ENCODE results near the gene CELA3B.
"Not testable (repeated sequence)": the region's sequence is repeated elsewhere in the genome, so short reads cannot be mapped to it uniquely, and the experiment has no call there.

Gene CELA3B

DNA sequence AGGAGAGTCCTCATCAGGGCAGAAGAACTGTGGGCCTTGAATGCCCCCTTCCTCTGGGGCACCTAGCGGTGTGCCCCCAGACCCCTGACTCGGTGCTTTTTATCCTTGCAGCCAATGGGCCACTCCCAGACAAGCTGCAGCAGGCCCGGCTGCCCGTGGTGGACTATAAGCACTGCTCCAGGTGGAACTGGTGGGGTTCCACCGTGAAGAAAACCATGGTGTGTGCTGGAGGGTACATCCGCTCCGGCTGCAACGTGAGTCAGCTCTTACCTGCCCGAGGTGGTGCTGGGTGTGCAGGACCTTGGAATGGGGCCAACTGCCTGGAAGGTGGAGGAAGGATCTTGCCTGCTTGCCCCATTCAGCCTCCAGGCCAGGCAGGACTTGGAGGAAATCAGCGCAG lies 30.4 kb downstream of the CELA3B start:
- not testable (repeated sequence) for DNase-seq (ENCODE audit: low spot score)

DNA sequence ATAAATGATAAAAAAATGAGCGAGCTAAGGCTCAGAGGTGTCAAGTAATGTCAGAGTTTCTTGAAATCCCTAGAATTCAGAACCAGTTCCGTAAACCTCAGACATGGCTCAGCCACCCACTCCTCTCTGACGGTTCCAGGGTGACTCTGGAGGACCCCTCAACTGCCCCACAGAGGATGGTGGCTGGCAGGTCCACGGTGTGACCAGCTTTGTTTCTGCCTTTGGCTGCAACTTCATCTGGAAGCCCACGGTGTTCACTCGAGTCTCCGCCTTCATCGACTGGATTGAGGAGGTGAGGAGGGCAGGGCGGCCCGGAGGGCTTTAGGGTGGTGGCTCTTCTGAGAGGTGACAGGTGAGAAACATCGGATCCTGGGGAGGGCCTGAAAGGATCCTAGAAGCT lies 32.7 kb downstream of the CELA3B start:
- not testable (repeated sequence) for DNase-seq (ENCODE audit: low spot score)

DNA sequence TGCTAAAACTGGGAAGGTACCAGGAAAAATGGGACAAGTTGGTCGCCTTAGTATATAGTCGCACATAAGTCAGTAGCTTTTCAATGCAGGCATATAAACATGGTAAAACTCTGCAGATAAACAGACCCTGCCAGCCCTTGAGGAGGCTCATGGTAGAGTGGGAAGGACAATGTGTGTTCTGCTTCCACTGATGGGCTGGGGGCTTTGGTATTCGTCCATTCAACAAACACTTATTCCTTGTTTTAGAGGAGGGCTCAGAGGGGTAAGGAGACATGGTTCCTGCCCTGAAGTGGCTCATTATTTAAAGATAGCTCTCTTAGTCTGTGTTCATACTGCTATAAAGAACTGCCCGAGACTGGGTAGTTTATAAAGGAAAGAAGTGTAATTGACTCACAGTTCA lies 35.9 kb downstream of the CELA3B start:
- DNase-seq (ENCODE audit: low spot score): not testable (repeated sequence)

DNA sequence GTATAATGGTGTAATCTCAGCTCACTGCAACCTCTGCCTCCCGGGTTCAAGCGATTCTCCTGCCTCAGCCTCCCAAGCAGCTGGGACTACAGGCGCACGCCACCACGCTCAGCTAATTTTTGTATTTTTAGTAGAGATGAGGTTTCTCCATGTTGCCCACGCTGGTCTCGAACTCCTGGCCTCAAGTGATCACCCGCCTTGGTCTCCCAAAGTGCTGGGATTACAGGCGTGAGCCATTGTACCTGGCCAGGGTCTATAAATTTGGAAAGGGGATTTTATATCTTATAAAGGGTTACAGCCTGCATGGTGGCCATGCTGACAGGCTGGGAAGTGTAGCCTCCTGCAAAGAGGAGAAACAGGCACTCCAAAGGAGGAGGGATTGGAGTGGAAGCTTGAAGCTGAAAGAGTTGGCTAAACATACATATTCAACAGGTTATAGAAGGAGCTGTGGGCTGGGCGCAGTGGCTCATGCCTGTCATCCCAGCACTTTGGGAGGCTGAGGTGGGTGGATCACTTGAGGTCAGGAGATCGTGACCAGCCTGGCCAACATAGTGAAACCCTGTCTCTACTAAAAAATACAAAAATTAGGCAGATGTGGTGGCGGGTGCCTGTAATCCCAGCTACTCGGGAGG lies 37.9 kb downstream of the CELA3B start:
- DNase-seq (ENCODE audit: low spot score): not testable (repeated sequence)

DNA sequence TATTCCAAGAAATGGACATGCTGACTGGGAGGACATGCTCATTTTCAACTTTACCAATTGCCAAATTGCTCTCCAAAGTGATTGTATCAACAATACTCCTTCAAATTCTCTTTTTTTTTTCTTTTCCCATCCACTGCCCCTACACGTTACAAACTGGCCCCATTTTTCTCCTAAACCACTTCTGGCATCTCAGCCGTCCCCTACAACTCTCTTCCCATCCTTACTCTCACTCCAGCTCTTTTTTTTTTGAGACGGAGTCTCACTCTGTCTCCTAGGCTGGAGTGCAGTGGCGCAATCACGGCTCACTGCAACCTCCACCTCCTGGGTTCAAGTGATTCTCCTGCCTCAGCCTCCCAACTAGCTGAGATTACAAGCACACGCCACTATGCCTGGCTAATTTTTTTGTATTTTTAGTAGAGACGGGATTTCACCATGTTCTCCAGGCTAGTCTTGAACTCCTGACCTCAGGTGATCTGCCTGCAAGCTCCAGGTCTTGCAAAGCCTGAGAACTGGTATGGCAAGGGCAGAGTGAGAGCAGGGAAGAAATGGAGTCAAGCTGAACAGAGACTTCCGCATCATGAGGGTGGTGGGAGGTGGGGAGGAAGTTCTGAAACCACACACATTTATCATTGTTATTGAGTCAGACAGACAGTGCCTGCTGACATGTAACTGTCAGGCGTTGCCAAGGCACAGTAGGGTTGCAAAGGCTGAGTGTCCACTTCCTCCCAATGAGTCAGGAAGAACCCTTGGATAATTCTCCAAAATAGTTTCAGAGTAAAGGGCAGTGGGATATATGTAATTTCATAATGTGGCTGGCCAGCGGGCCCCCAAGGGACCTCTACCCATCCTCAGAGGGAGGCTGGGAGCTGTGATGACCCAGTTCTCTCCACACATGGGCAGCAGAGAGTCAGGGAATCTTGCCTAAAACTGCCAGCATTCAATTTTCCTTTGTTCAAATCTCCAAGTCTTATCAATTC lies 42.0 kb downstream of the CELA3B start:
- DNase-seq (ENCODE audit: low spot score): peak; percentile 79

DNA sequence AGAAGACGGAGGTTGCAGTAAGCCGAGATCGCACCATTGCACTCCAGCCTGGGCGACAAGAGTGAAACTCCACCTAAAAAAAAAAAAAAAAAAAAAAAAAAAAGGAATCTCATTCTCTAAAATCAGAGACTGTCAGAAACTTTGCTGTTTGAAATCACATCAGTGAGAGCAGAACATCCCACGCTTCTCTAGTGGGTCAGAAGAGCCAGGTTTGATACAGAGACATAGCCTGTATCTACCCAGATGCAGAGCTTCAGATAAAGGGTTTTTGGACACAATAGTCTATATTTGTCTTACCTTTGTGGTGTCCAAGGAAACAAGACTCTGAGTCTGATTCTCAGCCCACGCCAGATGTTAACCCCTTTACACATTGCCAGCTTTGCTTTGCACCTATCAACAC lies 44.2 kb downstream of the CELA3B start:
- no peak for DNase-seq (ENCODE audit: low spot score)

DNA sequence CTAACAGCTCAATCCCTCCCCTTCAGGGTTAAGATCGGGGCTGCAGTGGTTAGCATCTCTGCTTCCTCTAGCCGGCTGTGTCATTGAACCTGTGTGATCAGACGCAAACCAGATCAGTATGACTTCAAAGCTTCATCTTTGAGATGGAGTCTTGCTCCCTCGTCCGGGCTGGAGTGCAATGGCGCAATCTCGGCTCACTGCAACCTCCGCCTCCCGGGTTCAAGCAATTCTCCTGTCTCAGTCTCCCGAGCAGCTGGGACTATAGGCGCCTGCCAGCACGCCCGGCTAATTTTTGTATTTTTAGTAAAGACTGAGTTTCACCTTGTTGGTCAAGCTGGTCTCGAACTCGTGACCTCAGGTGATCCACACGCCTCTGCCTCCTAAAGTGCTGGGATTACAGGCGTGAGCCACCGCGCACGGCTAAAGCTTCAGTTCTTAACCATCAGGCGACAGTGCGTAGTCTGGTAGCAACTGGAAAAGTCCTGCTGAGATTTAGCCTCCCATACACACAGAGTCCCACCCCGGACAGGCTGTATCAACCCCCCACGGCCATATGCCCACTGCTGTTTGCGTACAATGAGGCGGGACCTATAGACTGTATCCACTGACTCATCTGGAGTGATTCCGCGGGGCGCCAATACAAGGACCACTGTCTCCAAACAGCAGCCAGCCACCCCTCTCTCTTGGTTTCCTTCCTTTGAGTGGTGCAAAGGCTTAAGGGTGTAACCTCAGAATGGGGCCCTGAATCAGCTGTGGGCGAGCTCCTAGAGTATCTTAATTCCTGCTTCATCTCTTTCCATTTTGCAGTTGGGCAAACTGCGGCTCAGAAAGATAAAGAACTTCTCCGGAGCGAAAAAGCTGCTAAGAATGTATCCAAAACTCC lies 47.9 kb downstream of the CELA3B start:
- DNase-seq (ENCODE audit: low spot score): peak; percentile 69

DNA sequence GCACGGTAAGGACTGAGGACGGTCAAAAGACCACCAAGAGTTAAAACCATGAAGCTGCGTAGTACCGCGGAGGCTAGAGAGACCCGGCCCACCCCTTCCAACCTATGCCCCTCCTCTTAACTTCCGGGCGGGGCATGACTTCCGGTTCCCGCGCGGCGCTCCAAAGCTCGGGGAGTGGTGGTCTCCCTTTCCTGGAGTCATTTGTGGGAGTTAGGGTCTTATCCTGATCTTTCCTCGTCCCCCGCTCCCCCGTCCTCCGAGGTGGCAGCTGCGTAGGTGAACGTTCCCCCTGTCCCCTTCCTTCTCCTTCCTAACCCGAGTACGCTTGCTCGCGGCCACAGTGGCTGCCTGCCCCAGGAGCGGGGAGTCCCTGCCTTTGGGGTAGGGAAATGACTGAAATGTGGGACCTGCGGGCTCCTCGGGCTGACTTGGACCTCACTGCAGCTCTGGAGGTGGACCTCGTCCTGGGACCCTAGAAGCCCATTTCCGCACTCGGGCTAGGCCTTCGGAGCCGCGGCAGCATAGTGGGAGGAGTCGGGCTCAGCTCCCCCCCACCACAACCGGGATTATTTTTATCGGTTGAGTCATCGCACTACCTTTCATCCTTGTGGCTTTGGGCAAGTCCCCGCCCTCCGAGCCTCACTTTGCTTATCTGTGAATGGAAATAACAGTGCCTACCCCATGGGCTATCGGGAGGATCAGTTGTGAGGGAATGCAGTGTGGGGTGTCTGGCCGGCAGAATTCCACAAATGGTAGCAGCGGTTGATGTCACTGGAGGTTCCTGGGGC lies 48.7 kb downstream of the CELA3B start:
- peak; percentile 92 for DNase-seq (ENCODE audit: low spot score)

DNA sequence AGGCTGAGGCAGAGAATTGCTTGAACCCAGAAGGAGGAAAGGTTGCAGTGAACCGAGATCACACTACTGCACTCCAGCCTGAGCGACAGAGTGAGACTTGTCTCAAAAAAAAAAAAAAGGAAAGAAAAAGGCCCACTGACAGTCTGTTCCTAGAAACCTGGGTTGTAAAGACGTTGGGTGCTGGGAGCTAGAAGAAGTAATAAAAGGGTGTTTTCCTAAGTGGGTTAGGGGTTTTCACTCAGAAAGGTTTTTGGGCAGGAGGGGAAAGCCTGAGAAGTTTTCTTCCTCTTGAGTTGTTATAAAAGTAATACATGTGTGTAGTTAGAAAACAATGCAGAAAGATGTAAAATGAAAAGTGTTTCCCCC lies 50.1 kb downstream of the CELA3B start:
- DNase-seq (ENCODE audit: low spot score): no peak

DNA sequence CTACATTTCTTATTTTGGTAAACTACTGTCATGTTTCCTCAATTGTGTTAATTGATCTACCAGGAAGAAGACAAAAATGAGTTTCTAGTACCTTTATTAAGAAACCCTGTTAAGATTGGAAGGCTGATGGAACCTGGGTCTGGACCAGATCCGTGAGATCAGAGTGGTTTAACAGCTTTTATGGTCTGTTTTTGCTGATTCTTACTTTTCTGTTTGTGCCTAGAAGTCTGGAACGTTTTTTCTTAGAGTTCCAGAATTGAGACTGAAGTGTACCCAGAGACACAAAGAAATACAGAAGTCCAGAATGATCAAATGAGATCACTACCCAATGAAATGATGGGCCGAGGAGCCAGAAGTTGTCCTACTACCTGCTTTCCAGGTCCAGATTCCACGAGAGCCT lies 53.2 kb downstream of the CELA3B start:
- no peak for DNase-seq (ENCODE audit: low spot score)

DNA sequence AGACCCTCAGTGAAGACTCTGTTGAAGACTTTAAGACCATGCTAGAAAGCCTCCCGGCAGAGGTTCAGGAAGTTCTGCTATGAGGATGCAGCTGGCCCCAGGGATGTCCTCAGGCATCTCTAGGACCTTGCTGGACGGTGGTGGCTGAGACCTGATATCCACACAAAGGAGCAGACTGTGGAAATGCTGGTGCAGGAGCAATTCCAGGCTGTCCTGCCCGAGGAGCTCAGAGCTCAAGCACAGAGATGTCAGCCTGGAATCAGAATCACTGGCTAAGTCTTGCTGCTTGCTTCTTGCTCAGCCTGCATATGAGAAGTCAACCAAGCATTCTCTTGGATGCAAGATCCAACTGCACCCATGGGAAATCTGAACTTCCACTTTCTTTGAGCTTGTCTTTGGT lies 53.7 kb downstream of the CELA3B start:
- no peak for DNase-seq (ENCODE audit: low spot score)

DNA sequence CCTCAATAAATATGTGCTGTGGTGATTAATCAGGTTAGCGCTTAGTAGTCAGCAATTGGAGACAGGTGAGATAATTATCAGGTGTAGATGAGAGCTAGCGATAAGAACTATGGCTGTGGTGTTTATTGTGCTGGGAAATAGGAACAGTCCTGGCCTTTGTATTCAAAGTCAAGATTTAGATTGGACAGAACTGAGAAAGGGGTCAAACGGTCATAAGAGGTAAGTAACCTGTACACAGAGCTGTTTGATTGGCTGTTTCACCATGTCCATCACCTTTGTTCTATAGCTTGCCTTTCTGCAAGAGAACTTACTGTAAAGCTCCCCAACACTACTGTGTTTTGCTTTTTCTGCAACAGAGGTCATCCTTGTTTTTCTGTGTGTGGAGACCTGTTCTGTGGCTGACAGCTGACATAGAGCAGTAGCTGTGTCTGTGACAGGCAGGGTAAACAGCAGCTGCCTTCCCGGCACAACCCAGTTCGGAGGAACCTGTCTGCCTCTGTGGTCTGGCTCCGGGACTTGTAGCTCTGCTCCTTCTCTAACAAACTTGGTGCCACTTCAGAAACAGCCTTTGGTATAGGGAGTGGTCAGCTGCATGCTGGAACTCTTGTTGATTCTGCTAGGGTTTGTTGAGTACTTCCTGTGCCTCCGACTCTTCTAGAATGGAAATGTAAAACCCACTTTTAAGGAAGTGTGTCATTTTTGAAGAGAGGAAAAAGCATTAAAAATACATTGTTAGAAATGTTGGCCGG lies 54.6 kb downstream of the CELA3B start:
- no peak for DNase-seq (ENCODE audit: low spot score)

DNA sequence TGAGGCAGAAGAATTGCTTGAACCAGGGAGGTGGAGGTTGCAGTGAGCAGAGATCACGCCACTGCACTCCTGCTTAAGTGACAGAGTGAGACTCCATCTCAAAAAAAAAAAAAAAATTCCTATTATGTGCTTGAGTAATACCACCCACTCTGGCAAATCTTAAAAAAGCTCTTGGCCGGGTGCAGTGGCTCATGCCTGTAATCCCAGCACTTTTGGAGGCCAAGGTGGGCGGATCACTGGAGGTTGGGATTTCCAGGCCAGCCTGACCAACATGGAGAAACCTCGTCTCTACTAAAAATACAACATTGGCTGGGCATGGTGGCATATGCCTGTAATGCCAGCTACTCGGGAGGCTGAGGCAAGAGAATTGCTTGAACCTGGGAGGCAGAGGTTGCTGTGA lies 58.0 kb downstream of the CELA3B start:
- not testable (repeated sequence) for DNase-seq (ENCODE audit: low spot score)

DNA sequence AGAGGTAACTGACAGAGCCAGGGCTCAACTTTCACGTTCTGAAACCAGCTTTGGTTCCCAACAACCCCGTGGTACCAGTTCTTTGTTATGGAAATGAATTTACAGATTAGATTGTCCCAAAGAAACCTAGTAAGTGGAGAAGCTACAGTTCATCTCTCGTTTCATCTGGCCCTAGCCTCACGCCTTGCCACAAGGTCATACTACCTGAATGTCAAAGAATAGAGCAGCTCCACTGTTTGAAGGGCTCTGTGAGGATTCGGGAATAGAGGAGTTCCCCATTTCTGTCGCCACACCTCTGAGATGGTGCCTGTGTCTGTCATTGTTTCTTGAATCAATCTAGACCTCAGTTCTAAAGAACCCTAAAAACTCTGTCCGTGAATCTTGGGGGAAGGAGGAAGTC lies 60.7 kb downstream of the CELA3B start:
- no peak for DNase-seq (ENCODE audit: low spot score)

DNA sequence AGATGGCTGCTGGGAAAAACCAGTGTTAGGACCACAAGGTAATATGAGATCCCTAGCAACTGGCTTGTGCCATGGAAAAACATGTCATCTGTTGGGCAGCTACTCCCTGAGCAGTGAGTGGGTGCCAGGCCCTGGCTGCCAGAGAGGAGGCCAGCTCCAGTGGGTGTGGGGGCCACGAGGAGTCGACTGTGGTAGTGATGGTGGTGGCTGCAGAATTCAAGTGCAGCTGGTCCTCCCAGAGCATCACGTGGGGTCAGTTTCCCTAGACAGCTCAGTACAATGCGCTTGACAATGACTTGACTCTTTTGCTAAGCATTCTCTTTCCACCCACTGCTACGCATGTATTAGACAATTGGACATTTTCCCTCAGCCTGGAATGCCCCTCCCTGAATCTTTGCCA lies 61.2 kb downstream of the CELA3B start:
- DNase-seq (ENCODE audit: low spot score): peak; percentile 23

Measured in AG20443 (cell line).